Sigmoid colon (tissue), 4 donors: Measurements from ENCODE around the gene ST6GALNAC3.

ENCODE experiments used
- CTCF ChIP-seq, 4 experiments: fragments of 450-650 bp in 3 of 4; fragments of 200-600 bp in 1 of 4; IDR thresholded peaks; one replicate each; pipeline ENCODE4 v1.5.1; 2016 to 2019; ENCODE audit warnings: antibody characterized with exemption in 4 of 4, mild to moderate bottlenecking in 3 of 4, moderate library complexity in 2 of 4
- EP300 ChIP-seq, 4 donors: sonication (generic); formaldehyde crosslinking; IDR thresholded peaks; one replicate each; pipeline ENCODE4 v1.6.1; 2017; ENCODE audit warnings: antibody characterized with exemption in 4 of 4
- POLR2A ChIP-seq, 2 donors: fragments of 450-650 bp; IDR thresholded peaks; one replicate each; pipeline ENCODE4 v1.6.1; 2016; ENCODE audit warnings: antibody characterized with exemption in 2 of 2, mild to moderate bottlenecking in 2 of 2, moderate library complexity in 2 of 2
- POLR2AphosphoS5 ChIP-seq, 4 donors: sonication (generic); formaldehyde crosslinking; IDR thresholded peaks; one replicate each; pipeline ENCODE4 v1.6.1; 2017; ENCODE audit warnings: antibody characterized with exemption in 4 of 4

- TF ChIP-seq CTCF (IDR thresholded peaks at IDR 0.05) (no peak), POLR2AphosphoS5 (IDR thresholded peaks at IDR 0.05) (no peak), EP300 (IDR thresholded peaks at IDR 0.05) (no peak), POLR2A (IDR thresholded peaks at IDR 0.05) (no peak)
Measured at GRCh38 chr1:76620371-76620770, 545.8 kb downstream of the ST6GALNAC3 start.
